Measurements from ENCODE around the gene MYRIP. TPM values are rescaled to one million over a fixed set of nuclear protein-coding genes. Genes with fewer than 3 reads are reported as not detected.

MYRIP gene
- polyA plus RNA-seq, 1 experiment = 0.06 TPM

DNA sequence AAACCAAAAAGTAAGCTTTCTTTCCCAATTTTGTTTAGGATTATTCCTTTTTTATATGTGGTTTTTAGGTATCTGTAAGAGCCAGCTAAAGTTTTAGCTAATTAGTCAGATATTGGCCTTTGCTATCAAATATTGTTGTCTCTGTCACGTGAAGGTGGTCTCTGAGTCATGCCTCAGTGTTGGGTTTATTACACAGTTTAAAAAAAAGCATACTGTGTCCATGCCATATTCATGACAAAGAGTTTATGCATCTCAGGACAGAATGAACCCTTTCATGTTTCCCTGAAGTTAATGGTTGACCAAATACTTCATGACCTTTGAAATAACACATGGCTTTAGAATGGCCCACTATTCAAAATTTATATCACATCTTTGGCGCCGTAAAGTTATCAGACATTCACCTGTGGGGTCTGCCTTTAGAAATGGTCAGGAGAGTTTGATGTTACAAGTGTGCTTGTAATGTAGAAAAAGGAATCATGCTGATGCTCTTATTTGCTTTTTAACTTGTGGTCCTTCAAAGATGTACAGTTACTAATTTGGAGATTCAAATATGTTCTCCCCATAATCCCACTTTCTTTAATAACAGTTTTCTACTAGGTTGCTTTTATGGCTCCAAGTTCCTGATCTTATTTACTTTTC is 101.5 kb downstream of the MYRIP start:
- ChIA-PET CTCF (interaction anchor here (0.7 kb wide), 1 partner anchor 29 kb away, joined by 3 read pairs; no protein-coding TSS in a partner anchor), POLR2A (no interaction called here)
- DNase-seq (ENCODE audit: low read depth) = peak; percentile 39
- no peak overlapping the region for H3K4me3 ChIP-seq (ENCODE audit: low read depth, low read length)
- TF ChIP-seq, protein P1, sequence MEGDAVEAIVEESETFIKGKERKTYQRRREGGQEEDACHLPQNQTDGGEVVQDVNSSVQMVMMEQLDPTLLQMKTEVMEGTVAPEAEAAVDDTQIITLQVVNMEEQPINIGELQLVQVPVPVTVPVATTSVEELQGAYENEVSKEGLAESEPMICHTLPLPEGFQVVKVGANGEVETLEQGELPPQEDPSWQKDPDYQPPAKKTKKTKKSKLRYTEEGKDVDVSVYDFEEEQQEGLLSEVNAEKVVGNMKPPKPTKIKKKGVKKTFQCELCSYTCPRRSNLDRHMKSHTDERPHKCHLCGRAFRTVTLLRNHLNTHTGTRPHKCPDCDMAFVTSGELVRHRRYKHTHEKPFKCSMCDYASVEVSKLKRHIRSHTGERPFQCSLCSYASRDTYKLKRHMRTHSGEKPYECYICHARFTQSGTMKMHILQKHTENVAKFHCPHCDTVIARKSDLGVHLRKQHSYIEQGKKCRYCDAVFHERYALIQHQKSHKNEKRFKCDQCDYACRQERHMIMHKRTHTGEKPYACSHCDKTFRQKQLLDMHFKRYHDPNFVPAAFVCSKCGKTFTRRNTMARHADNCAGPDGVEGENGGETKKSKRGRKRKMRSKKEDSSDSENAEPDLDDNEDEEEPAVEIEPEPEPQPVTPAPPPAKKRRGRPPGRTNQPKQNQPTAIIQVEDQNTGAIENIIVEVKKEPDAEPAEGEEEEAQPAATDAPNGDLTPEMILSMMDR (IDR thresholded peaks at IDR 0.05; ENCODE audit: insufficient read depth, low read depth, low read length) = no peak
- no peaks in the 10 kb centered on the region for H3K36me3 ChIP-seq (ENCODE audit: control insufficient read depth, insufficient read depth, low read length)
- no peaks in the 10 kb centered on the region for H3K27me3 ChIP-seq (ENCODE audit: control insufficient read depth, insufficient read depth, low read length)

DNA sequence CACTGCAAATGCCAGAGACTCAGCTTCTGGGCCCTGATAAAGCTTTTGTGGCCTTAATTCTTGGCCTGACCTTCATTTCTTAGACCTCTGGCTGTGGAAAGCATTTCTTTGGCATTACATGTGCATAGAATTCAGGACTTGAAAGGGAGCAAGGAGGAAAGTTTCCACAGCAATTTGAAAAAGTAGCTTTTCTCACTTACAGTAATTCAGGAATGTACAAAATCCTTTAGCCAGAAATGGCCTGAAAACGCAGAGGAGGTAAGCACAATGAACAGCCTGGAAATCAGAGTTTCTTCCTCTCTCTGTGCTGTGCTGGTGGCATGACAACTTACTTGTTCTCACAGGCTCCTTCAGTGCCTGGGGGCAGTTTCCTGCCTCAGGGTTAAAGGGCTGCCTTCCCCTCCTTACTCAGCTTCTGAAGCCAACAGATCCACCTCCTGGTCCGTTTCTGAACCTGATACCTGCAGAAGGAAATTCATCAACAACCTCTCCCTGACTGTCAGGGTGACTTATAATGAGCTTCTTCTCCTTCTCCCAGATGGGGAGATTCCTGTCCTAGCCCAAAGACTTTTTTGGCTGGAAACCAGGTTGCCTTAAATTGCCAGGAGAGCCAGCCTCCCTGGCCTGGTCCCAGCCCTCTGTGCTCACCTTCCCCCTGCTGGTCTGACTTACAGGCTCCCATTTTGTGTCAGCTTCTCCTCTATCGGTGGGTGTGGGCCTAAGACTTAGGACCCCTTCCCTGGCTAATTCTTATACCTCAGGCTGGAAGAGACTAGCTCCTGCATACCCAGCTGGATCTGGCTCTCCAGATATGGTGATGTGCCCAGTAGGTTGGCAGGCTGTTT is 102.3 kb downstream of the MYRIP start:
- H3K27me3 ChIP-seq (ENCODE audit: control insufficient read depth, insufficient read depth, low read length) = no peaks in the 10 kb centered on the region
- ChIA-PET CTCF (interaction anchor here (0.7 to 1.2 kb wide), 2 partner anchors 9 to 30 kb away, joined by 3 read pairs; no protein-coding TSS in a partner anchor), POLR2A (no interaction called here)
- no peaks in the 10 kb centered on the region for H3K36me3 ChIP-seq (ENCODE audit: control insufficient read depth, insufficient read depth, low read length)
- DNase-seq (ENCODE audit: low read depth) = no peak
- H3K4me3 ChIP-seq (ENCODE audit: low read depth, low read length) = no peak overlapping the region
- TF ChIP-seq, protein P1 (IDR thresholded peaks at IDR 0.05; ENCODE audit: insufficient read depth, low read depth, low read length) = no peak

DNA sequence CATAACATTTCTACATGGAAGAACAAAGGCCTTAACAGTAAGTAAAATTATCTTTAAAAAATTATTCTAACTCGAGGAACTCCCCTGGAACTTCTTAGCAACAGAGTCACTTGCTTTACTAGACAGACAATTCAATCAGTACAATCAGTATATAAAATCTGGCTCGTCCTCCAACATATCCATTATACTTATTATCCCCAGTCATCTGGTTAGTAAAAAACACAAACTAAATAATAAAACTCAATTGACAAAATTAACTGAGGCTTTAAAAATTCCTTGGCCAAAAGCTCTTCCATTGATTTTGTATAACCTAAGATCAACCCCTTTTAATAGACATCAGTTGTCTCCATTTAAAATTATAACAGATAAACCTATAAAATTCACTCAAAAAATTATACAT is 105.6 kb downstream of the MYRIP start:
- H3K36me3 ChIP-seq (ENCODE audit: control insufficient read depth, insufficient read depth, low read length) = no peaks in the 10 kb centered on the region
- CTCF ChIA-PET = no interaction called here
- POLR2A ChIA-PET = no interaction called here
- no peaks in the 10 kb centered on the region for H3K27me3 ChIP-seq (ENCODE audit: control insufficient read depth, insufficient read depth, low read length)
- no peak for DNase-seq (ENCODE audit: low read depth)
- TF ChIP-seq, protein P1 (IDR thresholded peaks at IDR 0.05; ENCODE audit: insufficient read depth, low read depth, low read length) = no peak
- H3K4me3 ChIP-seq (ENCODE audit: low read depth, low read length) = no peak overlapping the region

DNA sequence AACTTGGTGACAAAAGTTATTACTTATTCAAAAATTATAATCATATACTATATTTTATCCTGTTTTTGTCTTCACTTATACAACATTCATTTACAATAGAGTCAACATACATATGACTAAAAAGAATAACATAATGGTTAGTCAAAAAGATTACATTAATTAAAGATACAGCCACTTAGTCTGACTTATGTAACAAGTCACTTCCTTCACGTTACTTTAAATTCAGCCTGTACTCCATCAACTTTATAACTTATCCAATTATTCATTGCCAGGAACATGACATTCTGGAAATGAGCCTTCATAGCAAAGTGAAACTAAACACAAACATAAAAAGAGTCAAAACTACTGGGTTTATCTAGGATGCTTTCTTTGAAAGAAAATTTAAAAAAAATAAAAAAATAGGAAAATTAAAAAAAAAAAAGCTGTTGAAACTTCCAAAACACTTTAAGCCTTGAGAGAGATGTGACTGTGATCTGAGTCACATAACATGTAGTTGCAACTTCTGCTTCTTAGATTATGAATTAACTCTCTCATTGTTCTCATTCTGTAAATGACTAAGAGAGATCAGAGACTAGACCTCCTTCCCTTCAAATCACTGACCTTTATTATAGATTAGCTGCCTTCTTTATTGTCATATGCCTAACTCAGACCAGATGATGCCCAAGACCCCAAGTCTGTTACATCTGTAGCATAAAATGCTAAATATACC is 107.8 kb downstream of the MYRIP start:
- CTCF ChIA-PET = no interaction called here

More for the DNA sequence above, 107.8 kb downstream of the MYRIP start:
- no peak overlapping the region for H3K4me3 ChIP-seq (ENCODE audit: low read depth, low read length)
- H3K36me3 ChIP-seq (ENCODE audit: control insufficient read depth, insufficient read depth, low read length) = no peaks in the 10 kb centered on the region
- no peaks in the 10 kb centered on the region for H3K27me3 ChIP-seq (ENCODE audit: control insufficient read depth, insufficient read depth, low read length)
- DNase-seq (ENCODE audit: low read depth) = no peak
- POLR2A ChIA-PET = no interaction called here
- TF ChIP-seq, protein P1 (IDR thresholded peaks at IDR 0.05; ENCODE audit: insufficient read depth, low read depth, low read length) = no peak

All from BJ (cell line).